ENCODE measurements around the gene PDE4D. TPM values are rescaled to one million over a fixed set of nuclear protein-coding genes. Genes with fewer than 3 reads are reported as not detected.

PDE4D gene
- polyA plus RNA-seq, 1 donor (not counting 4 experiments of a cell fraction or from before 2014, with no cell fraction given), result 3.6 TPM

- TF ChIP-seq, protein P1, sequence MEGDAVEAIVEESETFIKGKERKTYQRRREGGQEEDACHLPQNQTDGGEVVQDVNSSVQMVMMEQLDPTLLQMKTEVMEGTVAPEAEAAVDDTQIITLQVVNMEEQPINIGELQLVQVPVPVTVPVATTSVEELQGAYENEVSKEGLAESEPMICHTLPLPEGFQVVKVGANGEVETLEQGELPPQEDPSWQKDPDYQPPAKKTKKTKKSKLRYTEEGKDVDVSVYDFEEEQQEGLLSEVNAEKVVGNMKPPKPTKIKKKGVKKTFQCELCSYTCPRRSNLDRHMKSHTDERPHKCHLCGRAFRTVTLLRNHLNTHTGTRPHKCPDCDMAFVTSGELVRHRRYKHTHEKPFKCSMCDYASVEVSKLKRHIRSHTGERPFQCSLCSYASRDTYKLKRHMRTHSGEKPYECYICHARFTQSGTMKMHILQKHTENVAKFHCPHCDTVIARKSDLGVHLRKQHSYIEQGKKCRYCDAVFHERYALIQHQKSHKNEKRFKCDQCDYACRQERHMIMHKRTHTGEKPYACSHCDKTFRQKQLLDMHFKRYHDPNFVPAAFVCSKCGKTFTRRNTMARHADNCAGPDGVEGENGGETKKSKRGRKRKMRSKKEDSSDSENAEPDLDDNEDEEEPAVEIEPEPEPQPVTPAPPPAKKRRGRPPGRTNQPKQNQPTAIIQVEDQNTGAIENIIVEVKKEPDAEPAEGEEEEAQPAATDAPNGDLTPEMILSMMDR (optimal IDR thresholded peaks at IDR 0.05 in 1 of 3, IDR thresholded peaks at IDR 0.05 in 1 of 3, conservative IDR thresholded peaks at IDR 0.05 in 1 of 3; ENCODE audit: extremely low read depth in 1 of 3, insufficient read depth in 2 of 3, low read length in 3 of 3), result no peak
- TF ChIP-seq EZH2 (IDR thresholded peaks at IDR 0.05; ENCODE audit: low read length), result no peak
- H3K36me3 ChIP-seq (ENCODE audit: control insufficient read depth in 2 of 2, extremely low read depth in 1 of 2, insufficient read depth in 2 of 2, low read length in 2 of 2), result no peaks in the 10 kb centered on the region
- H3K27ac ChIP-seq (ENCODE audit: control insufficient read depth, insufficient read depth, low read length), result no peak overlapping the region
- H3K9me3 ChIP-seq (ENCODE audit: control insufficient read depth, low read depth, low read length), result no peaks in the 10 kb centered on the region
- FAIRE-seq (no peak), DNase-seq (ENCODE audit: low read depth, low spot score) (no peak)
- no peaks in the 10 kb centered on the region for H3K79me2 ChIP-seq (ENCODE audit: control insufficient read depth, insufficient read depth, low read length)
- H2AFZ ChIP-seq (ENCODE audit: control insufficient read depth, low read length), result no peak overlapping the region
- H3K4me1 ChIP-seq (ENCODE audit: control insufficient read depth, extremely low read depth, insufficient read depth, low read length), result no peaks in the 10 kb centered on the region
- H4K20me1 ChIP-seq (ENCODE audit: control insufficient read depth, extremely low read depth, insufficient read depth, low read length), result no peaks in the 10 kb centered on the region
- dilution Hi-C loops (cut with MboI; ENCODE audit: extremely low pct_ligation_motif_present, low sequenced_read_pairs), result no loop called here
- no peak overlapping the region for H3K9ac ChIP-seq (ENCODE audit: control insufficient read depth, extremely low read depth, insufficient read depth, low read length)
- H3K27me3 ChIP-seq (ENCODE audit: control insufficient read depth, extremely low read depth, insufficient read depth, low read length), result no peaks in the 10 kb centered on the region
- H3K4me3 ChIP-seq (ENCODE audit: control insufficient read depth in 2 of 3, extremely low read depth in 1 of 3, insufficient read depth in 2 of 3, low read depth in 1 of 3, low read length in 3 of 3), result no peak overlapping the region
- no peaks in the 10 kb centered on the region for H3K9me1 ChIP-seq (ENCODE audit: control insufficient read depth, extremely low read depth, insufficient read depth, low read length)
- no peak overlapping the region for H3K4me2 ChIP-seq (ENCODE audit: control insufficient read depth, extremely low read depth, insufficient read depth, low read depth, low read length)
These were observed 73.7 kb downstream of the PDE4D start for GRCh38 chr5:59819806-59820205.

DNA sequence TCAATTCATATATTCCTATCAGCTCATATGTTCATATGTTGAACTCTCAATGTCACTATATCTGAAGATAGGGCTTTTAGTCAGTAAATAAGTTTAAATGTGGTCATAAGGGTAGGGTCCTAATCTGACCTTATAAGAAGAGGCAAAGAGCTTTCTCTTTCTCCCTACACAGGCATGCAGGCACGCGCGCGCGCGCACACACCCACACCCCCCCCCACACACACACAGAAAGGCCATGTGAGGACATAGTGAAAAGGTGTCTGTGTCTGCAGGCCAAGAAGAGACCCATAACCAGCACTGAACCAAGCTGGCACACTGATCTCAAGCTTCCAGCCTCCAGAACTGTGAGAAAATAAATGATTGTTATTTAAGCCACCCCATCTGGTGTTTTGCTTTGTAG, 76.0 kb downstream of the PDE4D start:
- FAIRE-seq, result no peak
- Histone ChIP-seq H3K27ac (ENCODE audit: control insufficient read depth, insufficient read depth, low read length) (no peak overlapping the region), H3K4me2 (ENCODE audit: control insufficient read depth, extremely low read depth, insufficient read depth, low read depth, low read length) (no peak overlapping the region)

More for the DNA sequence above, 76.0 kb downstream of the PDE4D start:
- H3K9ac ChIP-seq (ENCODE audit: control insufficient read depth, extremely low read depth, insufficient read depth, low read length), result no peak overlapping the region
- no peaks in the 10 kb centered on the region for H3K27me3 ChIP-seq (ENCODE audit: control insufficient read depth, extremely low read depth, insufficient read depth, low read length)
- H3K9me3 ChIP-seq (ENCODE audit: control insufficient read depth, low read depth, low read length), result no peaks in the 10 kb centered on the region
- H4K20me1 ChIP-seq (ENCODE audit: control insufficient read depth, extremely low read depth, insufficient read depth, low read length), result no peaks in the 10 kb centered on the region
- no peak overlapping the region for H3K4me3 ChIP-seq (ENCODE audit: control insufficient read depth in 2 of 3, extremely low read depth in 1 of 3, insufficient read depth in 2 of 3, low read depth in 1 of 3, low read length in 3 of 3)
- TF ChIP-seq, protein P1 (optimal IDR thresholded peaks at IDR 0.05 in 1 of 3, IDR thresholded peaks at IDR 0.05 in 1 of 3, conservative IDR thresholded peaks at IDR 0.05 in 1 of 3; ENCODE audit: extremely low read depth in 1 of 3, insufficient read depth in 2 of 3, low read length in 3 of 3), result no peak
- no peak for TF ChIP-seq EZH2 (IDR thresholded peaks at IDR 0.05; ENCODE audit: low read length)
- H3K79me2 ChIP-seq (ENCODE audit: control insufficient read depth, insufficient read depth, low read length), result no peaks in the 10 kb centered on the region
- H3K9me1 ChIP-seq (ENCODE audit: control insufficient read depth, extremely low read depth, insufficient read depth, low read length), result no peaks in the 10 kb centered on the region
- DNase-seq (ENCODE audit: low read depth, low spot score), result no peak
- H2AFZ ChIP-seq (ENCODE audit: control insufficient read depth, low read length), result no peak overlapping the region
- H3K36me3 ChIP-seq (ENCODE audit: control insufficient read depth in 2 of 2, extremely low read depth in 1 of 2, insufficient read depth in 2 of 2, low read length in 2 of 2), result no peaks in the 10 kb centered on the region
- dilution Hi-C loops (cut with MboI; ENCODE audit: extremely low pct_ligation_motif_present, low sequenced_read_pairs), result no loop called here
- H3K4me1 ChIP-seq (ENCODE audit: control insufficient read depth, extremely low read depth, insufficient read depth, low read length), result no peaks in the 10 kb centered on the region
